HG03095 (cell line): Measurements from ENCODE around the gene GTF2F2.
"Not testable (repeated sequence)": the region's sequence is repeated elsewhere in the genome, so short reads cannot be mapped to it uniquely, and the experiment has no call there.

Source experiments
- ATAC-seq: cut with Tn5 transposase; IDR thresholded peaks from one replicate; pipeline ENCODE4 v1.9.1; 2021; ENCODE audit warnings: moderate library complexity; ENCODE audit not compliant: unreplicated experiment

Gene GTF2F2

DNA sequence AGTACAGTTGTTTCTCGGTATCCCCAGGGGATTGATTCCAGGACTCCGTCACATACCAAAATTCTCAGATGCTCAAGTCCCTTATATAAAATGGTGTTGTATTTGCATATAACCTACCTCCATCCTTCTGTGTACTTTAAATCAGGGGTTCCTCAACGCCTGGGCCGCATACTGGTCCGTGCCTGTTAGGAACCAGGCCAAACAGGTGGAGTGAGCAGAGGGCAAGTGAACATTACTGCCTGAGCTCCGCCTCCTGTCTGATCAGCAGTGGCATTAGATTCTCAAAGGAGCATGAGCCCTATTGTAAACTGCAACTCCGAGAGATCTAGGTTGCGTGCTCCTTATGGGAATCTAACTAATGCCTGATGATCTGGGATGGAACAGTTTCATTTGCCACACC lies 122.8 kb downstream of the GTF2F2 start:
- no peak for ATAC-seq

DNA sequence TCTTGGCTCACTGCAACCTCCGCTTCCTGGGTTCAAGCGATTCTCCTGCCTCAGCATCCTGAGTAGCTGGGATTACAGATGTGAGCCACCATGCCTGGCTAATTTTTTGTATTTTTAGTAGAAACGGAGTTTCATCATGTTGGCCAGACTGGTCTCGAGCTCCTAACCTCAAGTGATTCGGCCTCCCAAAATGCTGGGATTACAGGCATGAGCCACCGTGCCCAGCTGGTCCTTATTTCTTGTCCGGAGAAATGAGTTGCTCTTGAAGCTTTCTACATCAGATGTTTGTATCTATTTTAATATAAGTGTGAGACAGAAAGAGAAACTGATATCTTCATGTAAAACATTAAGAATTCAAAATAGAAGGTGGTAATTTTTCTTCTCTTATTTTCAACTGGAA lies 124.4 kb downstream of the GTF2F2 start:
- not testable (repeated sequence) for ATAC-seq

- no peak for ATAC-seq
These were observed 129.4 kb downstream of the GTF2F2 start for GRCh38 chr13:45249662-45250061.

GRCh38 chr13:45254396-45254795 lies 134.1 kb downstream of the GTF2F2 start:
- ATAC-seq, result no peak

- no peak for ATAC-seq
These were observed 135.1 kb downstream of the GTF2F2 start for GRCh38 chr13:45255247-45255987.

DNA sequence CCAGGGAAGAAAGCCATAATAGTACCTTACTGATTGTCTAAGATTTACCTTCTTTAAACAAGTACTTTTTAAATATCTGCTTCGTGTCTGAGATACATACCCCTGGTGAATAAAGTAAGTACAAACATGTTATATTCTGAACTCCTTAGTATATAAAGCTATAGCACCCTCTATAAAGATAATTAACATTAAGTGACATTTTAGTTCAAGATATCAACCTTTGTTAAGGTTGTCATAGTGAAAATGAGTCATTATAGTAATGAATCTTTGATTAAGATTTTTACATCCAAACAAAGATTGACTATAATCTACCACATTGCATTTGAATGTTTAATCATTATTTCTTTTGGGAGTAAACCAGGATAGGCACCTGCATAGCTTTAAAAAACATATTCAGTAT lies 135.9 kb downstream of the GTF2F2 start:
- ATAC-seq, result no peak

GRCh38 chr13:45257638-45258333 lies 137.5 kb downstream of the GTF2F2 start:
- no peak for ATAC-seq

GRCh38 chr13:45258334-45258675 lies 138.0 kb downstream of the GTF2F2 start:
- ATAC-seq, result no peak

DNA sequence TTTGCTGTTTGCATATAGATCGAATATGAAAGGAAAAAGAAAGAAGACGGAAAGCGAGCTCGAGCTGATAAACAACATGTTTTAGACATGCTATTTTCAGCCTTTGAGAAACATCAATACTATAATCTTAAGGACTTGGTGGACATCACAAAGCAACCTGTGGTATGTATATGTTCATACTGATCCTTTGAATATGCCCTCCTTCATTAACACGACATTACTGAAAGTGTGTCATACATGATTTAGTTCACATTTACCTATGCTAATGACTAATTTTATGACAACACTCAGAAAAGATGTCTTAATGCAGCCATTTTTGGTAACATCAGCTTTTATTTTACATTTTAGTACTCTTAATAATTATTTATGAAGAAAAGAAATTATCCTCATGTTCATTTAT lies 146.9 kb downstream of the GTF2F2 start:
- no peak for ATAC-seq

GRCh38 chr13:45269204-45269603 lies 148.9 kb downstream of the GTF2F2 start:
- ATAC-seq, result no peak

- ATAC-seq, result no peak
These were observed 156.6 kb downstream of the GTF2F2 start for GRCh38 chr13:45276913-45277312.

DNA sequence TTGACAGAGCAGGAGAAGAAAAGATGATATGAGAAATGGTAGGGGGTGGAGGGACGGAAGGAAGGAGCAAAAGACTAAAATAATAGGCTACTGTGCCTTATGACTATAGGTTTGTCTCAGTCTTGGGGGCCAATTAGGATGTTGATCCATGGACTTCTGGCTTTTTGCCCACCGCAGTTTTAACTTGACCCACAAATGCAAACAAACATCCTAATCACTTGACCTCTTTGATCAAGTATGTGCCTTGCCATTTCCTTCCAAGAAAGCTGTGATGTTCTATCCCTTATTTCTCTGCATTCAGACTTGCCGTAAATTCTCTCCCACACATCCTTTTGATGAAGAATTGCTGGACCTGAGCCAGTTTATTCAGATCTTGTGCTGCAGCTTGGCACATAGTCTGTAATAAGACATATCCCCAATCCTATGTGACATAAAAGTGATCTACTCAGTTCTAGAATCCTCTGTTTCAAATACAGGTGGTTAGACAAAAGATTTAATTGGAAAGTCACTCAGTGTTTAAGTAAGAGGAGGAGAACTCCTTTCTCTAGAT lies 157.9 kb downstream of the GTF2F2 start:
- no peak for ATAC-seq

DNA sequence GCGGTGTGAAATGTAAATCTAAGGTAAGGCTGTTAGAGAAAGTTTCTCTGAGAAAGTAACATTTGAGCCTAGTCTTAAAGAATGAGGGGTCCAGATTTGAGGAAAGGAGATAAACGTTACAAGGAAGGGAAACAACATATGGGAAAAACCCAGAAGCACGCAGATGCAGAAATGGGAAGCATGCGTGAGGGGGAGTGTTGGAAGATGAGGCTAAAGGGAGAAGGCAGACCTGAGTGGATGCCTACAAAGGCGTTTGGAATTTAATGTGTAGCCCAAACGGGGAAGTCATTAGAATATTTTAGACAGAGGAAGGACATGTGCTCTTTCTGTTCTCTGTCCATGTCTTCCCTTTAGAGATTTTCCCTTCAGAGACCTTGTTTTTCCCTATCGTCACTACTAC lies 159.7 kb downstream of the GTF2F2 start:
- no peak for ATAC-seq

GRCh38 chr13:45280751-45281634 lies 160.7 kb downstream of the GTF2F2 start:
- ATAC-seq, result no peak

DNA sequence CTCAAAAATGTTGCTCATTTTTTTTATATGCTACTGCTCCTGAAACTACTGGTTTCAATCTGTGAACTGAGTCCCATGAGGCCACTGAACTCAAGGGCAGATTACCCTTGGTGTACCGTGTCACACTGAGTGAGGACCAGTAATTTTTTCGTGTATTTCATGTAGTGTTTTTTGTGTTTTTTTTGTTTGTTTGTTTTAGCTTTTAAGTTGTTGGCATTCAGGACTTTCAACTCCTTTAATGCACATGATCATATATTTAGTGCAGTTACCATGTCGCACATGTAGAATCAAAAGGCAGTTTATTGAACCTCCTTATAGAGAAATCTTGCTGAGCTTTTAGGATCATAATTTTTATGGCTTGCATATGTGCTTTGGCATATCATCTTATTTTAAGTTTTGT lies 162.7 kb downstream of the GTF2F2 start:
- ATAC-seq, result no peak

DNA sequence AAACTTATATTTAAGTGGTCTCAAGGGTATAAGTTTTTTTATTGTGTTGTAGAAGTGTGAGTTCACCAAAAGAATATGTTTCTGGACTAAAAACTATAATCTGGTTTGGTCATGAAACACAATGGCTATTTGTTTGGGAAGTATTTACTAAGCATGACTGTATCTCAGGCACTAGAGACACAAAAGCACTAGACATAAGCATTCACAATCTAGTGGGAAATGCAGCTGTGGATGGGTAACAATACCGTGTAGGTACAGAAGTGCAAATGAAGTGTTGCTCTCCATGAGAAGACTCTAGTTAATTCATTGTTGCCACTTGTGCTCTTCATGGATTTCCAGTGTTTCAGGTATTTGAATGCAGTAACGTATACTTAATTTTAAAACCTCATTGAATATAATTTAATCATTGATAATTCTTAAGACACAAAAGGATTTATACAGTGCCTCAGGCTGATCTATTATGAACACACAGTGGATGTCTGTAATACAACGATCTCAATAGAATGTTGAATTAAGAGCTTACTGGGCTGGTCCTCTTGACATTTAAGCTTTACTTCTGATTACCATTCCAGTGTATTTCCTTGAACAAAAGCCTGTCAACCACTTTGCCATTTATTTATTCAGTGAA lies 169.7 kb downstream of the GTF2F2 start:
- ATAC-seq, result no peak

GRCh38 chr13:45292176-45292575 lies 171.9 kb downstream of the GTF2F2 start:
- no peak for ATAC-seq

GRCh38 chr13:45295536-45295935 lies 175.2 kb downstream of the GTF2F2 start:
- ATAC-seq, result no peak

- ATAC-seq, result no peak
These were observed 175.9 kb downstream of the GTF2F2 start for GRCh38 chr13:45296259-45296658.

DNA sequence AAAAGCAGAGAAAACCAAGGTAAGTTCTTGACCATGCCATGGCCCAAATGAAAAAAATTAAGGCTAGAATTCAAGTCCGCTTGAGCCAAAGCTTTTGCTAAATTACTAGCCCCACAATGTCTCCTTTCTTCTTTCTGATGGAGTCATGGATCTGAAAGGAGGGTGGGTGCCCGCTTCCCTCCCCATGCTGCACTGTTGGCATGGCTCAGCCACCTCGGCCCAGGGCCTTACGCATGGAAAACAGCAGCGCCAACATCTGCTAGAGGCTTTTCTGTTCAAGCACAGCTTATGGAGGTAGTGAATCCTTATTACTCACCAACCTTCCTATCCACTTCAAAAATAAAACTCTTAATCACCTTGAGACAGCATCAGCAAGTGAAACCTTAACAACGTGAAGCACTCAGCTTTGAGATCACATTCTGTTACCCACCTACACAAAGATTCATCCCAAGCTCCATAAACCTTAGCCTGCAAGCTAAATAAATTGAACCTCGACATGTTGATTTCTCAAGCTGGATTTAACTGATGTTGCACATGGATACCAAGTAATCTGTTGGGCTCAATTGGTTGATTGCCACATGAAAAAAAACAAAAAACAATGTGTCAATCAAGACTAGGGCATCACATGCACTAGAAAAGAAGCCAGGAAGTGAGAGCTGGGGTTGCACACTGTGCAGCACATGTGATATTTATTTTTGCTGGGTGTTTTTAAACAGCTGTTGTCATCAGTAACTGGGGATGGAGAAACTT lies 177.3 kb downstream of the GTF2F2 start:
- peak; percentile 70 for ATAC-seq
